Natural killer cell treated with Interleukin-12 subunit alpha and Interleukin-12 subunit beta and Interleukin-15 and Interleukin-18, amount 100 ng/mL, for 72 hours (primary cell): ENCODE results near the gene GABRB2. TPM values are rescaled to one million over a fixed set of nuclear protein-coding genes. Genes with fewer than 3 reads are reported as not detected.

Source experiments
- ATAC-seq, 2 donors: fragments of 150-1000 bp; cut with Tn5 transposase in 1 of 2; sonication (Bioruptor Pico), chemical (Tn5 transposase) in 1 of 2; 2 replicates each; pipeline ENCODE4 v1.10.0; 2021
- DNase-seq: peaks from one replicate; pipeline ENCODE4 v3.0.0; 2022; ENCODE audit warnings: low spot score
- H3K27ac Mint-ChIP-seq, 2 donors: 1 replicate in 1 of 2; 2 replicates in 1 of 2; pipeline ENCODE4 v1.8.0; 2022; ENCODE audit warnings: mixed read lengths in 2 of 2, mild to moderate bottlenecking in 1 of 2, moderate library complexity in 1 of 2
- H3K27me3 Mint-ChIP-seq, 2 donors: 1 replicate in 1 of 2; 2 replicates in 1 of 2; pipeline ENCODE4 v1.8.0; 2022; ENCODE audit warnings: mixed read lengths in 2 of 2
- H3K36me3 Mint-ChIP-seq: one replicate; pipeline ENCODE4 v1.8.0; 2022; ENCODE audit warnings: mixed read lengths
- H3K4me1 Mint-ChIP-seq, 2 donors: 1 replicate in 1 of 2; 2 replicates in 1 of 2; pipeline ENCODE4 v1.8.0; 2022; ENCODE audit warnings: low read depth in 2 of 2, mixed read lengths in 2 of 2, mild to moderate bottlenecking in 1 of 2
- H3K4me3 Mint-ChIP-seq: one replicate; pipeline ENCODE4 v1.8.0; 2022; ENCODE audit warnings: mixed read lengths
- H3K9me3 Mint-ChIP-seq: 2 replicates; pipeline ENCODE4 v1.8.0; 2022; ENCODE audit warnings: mixed read lengths
- total RNA-seq, 2 donors: library from RNA; stranded (reverse); gene quantifications; one replicate each; pipeline ENCODE4 v1.2.3, GENCODE V29; 2022

The GABRB2 gene
- total RNA-seq: not detected

DNA sequence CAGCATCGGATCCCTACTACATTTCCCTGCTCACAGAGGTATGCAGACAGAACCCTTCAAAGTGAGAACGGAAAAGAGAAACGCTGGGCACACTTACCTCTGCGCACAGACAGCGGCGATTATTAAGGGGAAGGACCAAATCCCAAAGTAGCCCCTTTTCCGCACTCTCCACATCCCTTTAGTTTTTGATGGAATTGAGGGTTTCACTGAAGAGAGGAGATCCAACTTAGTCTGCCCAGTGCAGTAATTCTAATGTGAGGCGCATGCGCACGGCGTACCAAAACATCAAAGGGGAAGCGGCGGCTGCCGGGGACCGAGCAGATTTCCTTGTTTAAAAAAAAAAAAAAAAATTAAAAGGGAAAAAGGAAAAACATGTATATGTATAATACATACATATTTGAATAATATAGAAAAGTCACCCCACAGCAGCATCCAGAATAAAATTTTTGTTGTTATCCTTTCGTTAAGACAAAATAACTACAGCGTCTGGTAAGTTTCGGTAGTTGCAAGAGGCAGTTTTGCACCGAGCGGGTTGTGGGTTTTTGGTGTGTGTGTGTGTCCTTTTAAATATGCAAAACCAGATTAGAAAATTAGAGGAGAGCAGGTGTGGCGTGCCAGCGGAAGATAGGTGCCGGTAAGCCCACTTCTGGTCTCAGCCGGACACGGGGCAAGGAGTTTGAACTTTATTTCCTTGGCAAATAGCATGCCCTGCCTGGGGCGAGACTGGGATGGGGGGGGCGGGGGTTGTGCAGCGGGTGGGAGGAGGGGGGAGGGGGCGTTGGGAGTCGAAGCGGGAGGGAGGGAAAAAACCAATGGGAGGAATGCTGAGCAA is at the start of gene GABRB2:
TSS of gene GABRB2 (minus strand) at position 256 of the 832 bp plus-strand sequence. CDS start at position 174, 82 bp downstream.
- H3K4me1 Mint-ChIP-seq: peaks cover 11% of the 10 kb centered on the region in 2 donors
- no peak within 1 kb of the TSS for H3K27ac Mint-ChIP-seq
- peaks cover 4% of the 10 kb centered on the region for H3K9me3 Mint-ChIP-seq
- peaks cover 31% of the 10 kb centered on the region in 2 donors for H3K27me3 Mint-ChIP-seq
- H3K4me3 Mint-ChIP-seq: peak within 1 kb of the TSS; percentile 55
- H3K36me3 Mint-ChIP-seq: peaks cover 10% of the 10 kb centered on the region
- ATAC-seq (no peak), DNase-seq (no peak)

DNA sequence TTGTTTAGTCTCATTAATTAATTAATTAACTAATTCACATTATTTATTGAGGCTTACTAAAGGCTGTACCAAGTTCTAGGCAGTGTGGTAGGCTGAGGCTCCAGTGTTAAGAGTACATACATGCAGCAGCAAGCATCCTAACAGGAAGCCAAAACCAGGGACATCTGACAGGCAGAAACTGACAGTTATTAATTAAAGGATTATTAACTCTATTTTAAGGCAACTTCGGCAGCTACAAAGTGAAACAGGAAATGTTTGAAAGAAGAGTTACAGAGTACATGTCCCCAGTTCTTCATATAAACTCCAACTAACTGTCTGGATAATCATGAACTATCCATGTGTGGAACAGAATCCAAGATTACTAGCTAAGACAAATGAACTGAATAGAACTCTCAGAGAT is 39.3 kb upstream of the GABRB2 start:
- Mint-ChIP-seq H3K27ac (no peak overlapping the region), H3K4me3 (no peak overlapping the region), H3K36me3 (no peaks in the 10 kb centered on the region)

DNA sequence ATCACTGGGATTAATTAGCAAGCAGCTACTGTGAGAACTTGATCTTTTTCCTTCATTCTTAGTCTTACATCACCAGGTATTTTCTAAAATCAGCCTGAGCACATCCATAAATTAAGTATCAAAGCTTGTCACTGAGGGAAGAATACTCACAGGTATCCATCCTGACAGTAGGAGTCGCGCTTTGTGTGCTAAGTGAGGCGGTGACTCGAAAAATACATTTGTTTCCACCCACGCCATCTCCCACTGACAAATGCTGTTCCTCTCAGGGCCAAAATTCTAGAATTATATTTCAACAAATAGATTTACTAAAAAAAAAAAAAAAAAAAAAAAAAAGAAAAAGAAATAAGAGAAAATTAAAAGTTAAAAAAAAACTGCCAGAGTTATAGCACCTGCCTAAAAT is 34.1 kb upstream of the GABRB2 start:
- Mint-ChIP-seq H3K4me3 (no peak overlapping the region), H3K27me3 (no peaks in the 10 kb centered on the region), H3K4me1 (no peaks in the 10 kb centered on the region), H3K27ac (no peak overlapping the region), H3K36me3 (no peaks in the 10 kb centered on the region), H3K9me3 (no peaks in the 10 kb centered on the region)
- no peak for ATAC-seq
- no peak for DNase-seq

More for the DNA sequence above, 39.3 kb upstream of the GABRB2 start:
- H3K9me3 Mint-ChIP-seq: peaks cover 3% of the 10 kb centered on the region
- DNase-seq: no peak
- ATAC-seq: no peak
- H3K27me3 Mint-ChIP-seq: no peaks in the 10 kb centered on the region
- H3K4me1 Mint-ChIP-seq: no peaks in the 10 kb centered on the region

DNA sequence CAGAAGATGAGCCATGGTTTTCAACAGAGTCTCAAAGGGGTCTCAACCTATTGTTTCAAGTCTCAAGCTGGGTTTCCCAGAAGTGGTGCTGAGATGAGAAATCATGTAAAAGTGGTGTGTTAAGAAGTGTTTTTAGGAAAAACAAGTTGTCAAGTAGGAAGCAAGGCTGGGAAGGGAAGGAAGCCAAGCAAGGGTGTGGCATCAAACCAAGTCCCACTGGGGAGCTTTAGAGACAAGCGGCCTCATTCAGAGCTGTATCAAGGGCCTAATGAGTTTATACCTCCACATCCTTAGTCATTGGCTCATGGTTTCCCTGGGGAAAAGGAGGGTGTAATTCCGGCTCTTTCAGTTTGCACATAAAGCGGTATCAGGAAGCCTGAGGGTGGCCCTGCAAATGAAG is 26.4 kb upstream of the GABRB2 start:
- no peak for ATAC-seq

DNA sequence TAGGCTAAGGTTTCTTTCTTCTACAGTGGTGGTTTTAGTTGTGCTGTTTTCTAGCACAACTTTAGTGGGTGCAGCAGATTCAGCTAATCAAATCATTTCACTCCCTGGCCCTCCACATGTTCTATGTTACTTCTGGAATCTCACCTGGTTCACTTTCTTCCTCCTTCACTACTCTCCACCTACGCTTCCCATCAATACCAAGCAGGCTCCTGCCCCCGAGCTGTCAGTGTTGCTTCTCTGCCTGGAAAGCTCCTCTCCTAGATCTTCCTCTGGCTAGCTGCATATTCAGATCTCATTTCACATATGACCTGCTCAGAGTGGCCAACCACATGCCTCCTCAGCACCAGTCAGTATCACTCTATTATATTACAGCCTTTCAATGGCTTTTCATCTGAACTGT is 19.6 kb upstream of the GABRB2 start:
- Mint-ChIP-seq H3K27ac (no peak overlapping the region), H3K27me3 (no peaks in the 10 kb centered on the region), H3K4me1 (no peaks in the 10 kb centered on the region), H3K36me3 (no peaks in the 10 kb centered on the region), H3K4me3 (no peak overlapping the region), H3K9me3 (peaks cover 7% of the 10 kb centered on the region)
- DNase-seq (no peak), ATAC-seq (no peak)

More for the DNA sequence above, 26.4 kb upstream of the GABRB2 start:
- Mint-ChIP-seq H3K36me3 (no peaks in the 10 kb centered on the region), H3K27ac (no peak overlapping the region), H3K4me3 (no peak overlapping the region), H3K4me1 (no peaks in the 10 kb centered on the region), H3K27me3 (no peaks in the 10 kb centered on the region), H3K9me3 (peaks cover 7% of the 10 kb centered on the region)
- no peak for DNase-seq

DNA sequence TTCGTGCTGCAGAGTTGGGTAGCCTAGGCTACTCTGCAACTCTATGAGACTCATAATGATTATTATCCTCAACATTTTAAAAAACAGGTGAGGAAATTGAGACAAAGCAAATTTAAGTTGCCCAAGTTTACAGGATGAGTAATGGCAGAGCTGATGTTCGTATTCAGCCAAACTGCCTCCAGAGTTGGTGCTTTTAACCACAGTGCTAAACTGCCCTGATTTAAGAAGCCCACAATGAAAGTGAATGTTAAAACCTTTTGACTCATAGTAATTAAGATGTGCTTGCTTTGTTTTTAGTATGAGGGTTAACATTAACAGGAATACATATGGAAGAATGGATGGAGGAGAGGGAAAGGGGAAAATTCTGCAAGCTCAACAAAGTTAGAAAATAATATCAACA is 15.9 kb upstream of the GABRB2 start:
- H3K9me3 Mint-ChIP-seq: peaks cover 10% of the 10 kb centered on the region
- no peak overlapping the region for H3K27ac Mint-ChIP-seq
- DNase-seq: no peak
- no peaks in the 10 kb centered on the region for H3K27me3 Mint-ChIP-seq
- no peaks in the 10 kb centered on the region for H3K36me3 Mint-ChIP-seq
- H3K4me1 Mint-ChIP-seq: no peaks in the 10 kb centered on the region
- no peak overlapping the region for H3K4me3 Mint-ChIP-seq
- ATAC-seq: no peak

DNA sequence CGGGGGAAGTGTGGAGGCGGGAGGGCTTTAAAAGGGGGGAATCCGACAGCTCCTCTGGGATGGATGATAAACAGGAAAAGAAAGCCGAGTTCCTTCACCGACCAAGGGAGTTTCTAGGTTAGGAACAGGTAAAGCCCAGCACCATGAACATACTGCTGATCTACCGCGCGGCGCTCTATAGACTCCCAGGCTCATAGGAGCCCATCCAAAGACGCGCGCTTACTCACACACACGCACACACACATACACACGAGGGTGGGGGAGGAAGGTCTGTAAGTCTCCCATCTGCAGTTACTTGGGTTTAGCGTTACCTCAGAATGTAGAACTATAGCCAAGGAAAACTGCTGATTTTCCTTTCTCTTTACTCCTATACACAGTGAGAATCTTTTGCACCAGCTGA is 2.6 kb upstream of the GABRB2 start:
- Mint-ChIP-seq H3K4me3 (no peak overlapping the region), H3K36me3 (peaks cover 10% of the 10 kb centered on the region), H3K9me3 (peaks cover 12% of the 10 kb centered on the region)

DNA sequence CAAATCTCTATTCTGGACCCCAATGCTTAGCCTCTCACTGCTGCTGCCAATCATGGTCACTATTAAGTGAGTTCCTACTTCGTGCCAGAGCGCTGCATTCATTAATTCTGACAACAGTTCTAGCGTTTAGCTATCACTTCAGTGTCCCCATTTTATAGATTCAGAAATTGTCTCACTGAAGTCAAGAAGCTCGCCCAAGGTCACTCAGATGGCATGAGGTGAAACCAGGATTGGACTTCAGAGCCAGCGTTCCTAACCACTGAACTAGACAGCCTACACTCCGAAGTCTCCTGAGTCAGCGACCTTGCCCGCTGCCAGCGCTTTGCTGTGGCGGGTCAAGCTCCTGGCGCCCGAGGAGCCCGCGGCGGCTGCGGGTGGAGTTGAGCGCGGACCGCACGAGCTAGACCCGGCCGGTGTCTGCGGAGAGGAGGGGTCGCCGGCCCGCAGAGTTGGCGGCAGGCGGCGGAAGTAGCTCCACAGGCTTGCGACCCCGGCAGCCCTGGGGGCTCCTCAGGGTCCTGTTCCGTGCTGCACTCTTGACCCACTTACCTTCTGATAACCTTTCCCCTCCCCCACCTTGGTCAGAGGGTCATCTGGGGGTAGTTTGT is 2.1 kb upstream of the GABRB2 start:
- DNase-seq (no peak), ATAC-seq (no peak)
- H3K27me3 Mint-ChIP-seq: peaks cover 31% of the 10 kb centered on the region in 2 donors
- no peak overlapping the region for H3K4me3 Mint-ChIP-seq
- H3K36me3 Mint-ChIP-seq: peaks cover 10% of the 10 kb centered on the region
- no peak overlapping the region for H3K27ac Mint-ChIP-seq
- H3K9me3 Mint-ChIP-seq: peaks cover 9% of the 10 kb centered on the region
- peaks cover 11% of the 10 kb centered on the region in 2 donors for H3K4me1 Mint-ChIP-seq

More for the DNA sequence above, 2.6 kb upstream of the GABRB2 start:
- H3K27ac Mint-ChIP-seq: no peak overlapping the region
- ATAC-seq (no peak), DNase-seq (no peak)
- peaks cover 11% of the 10 kb centered on the region in 2 donors for H3K4me1 Mint-ChIP-seq
- H3K27me3 Mint-ChIP-seq: peaks cover 30 to 31% of the 10 kb centered on the region in 2 donors

DNA sequence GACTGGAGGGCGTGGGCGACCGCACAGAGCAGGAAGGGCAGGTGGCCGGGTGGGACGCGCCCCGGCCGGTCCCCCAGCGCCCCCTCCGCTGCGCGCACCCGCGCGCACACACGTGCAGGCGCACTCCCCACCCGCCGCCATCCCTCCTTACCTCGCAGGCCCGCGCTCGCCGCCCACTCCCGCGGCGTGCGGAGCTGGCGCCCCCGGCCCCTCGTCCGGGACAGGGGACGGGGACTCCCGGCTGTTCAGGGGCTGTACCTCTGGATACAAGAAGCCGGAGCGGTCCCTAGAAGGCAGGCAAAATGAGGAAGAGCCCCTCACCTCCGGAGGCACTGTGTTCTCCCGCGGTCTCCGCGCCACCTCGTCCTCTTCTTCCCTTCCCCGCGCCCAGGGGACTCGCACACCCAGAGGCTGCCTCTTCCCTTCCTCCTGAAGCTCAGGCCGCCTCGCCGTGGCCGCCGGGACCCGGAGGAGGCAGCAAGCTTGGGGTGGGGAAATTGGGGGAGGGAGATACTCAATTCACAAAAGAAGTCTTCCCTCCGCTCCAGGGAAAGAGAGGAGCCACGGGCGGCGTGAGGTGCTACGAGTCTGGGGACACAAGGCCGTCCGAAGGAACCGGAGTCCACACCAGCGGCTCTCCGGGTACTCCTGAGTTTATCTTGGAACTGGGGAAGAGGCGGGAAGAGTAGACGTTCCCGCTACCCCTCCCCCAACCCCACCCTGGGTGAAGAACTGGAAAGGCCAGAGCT is 1.4 kb upstream of the GABRB2 start:
- peaks cover 9% of the 10 kb centered on the region for H3K9me3 Mint-ChIP-seq
- no peak overlapping the region for H3K4me3 Mint-ChIP-seq
- H3K27me3 Mint-ChIP-seq: peaks cover 31% of the 10 kb centered on the region in 2 donors
- no peak for DNase-seq
- H3K36me3 Mint-ChIP-seq: peaks cover 10% of the 10 kb centered on the region
- peaks cover 11% of the 10 kb centered on the region in 2 donors for H3K4me1 Mint-ChIP-seq
- ATAC-seq: peak; percentile 24 to 27
- H3K27ac Mint-ChIP-seq: no peak overlapping the region

DNA sequence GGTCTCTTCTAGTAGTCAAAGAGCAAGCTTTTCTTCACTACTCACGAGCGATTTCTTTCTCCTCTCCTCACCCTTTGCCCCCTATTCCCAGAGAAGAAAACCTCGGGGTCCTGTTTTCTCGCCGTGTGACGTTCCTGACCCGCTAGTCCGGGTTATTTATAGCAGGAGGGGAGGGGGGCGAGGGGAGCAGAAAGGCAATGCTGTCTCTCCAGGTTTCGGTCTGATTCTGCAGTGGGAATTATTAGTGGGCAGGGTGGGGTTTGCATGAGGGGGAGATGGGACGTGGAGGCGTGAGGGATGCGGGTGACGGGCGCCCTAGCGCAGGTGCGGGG is 847 bp upstream of the GABRB2 start:
- Mint-ChIP-seq H3K27me3 (peaks cover 31% of the 10 kb centered on the region in 2 donors), H3K4me3 (no peak overlapping the region), H3K27ac (no peak overlapping the region), H3K9me3 (peaks cover 9% of the 10 kb centered on the region), H3K36me3 (peaks cover 10% of the 10 kb centered on the region), H3K4me1 (peaks cover 11% of the 10 kb centered on the region in 2 donors)
- no peak for DNase-seq
- no peak for ATAC-seq

DNA sequence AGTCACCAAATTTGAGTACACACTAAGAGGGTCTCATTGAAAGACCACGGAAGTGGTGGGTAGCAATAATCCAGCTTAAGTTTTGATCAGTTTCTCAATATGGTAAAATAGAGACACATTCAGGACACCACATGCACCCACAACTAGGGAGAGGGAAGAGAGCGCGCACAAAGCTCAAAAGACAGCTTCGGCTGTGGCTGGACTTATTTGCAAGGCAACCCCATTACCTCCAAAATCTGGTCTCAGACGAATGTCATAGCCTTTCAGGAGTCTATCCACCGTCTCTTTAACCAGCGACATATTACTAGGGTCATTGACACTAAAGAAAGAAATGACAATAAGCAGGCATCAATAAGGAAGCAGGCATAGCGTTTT is 443 bp downstream of the GABRB2 start:
- no peak for ATAC-seq
- Mint-ChIP-seq H3K4me3 (peak overlapping the region; percentile 55), H3K9me3 (peaks cover 3% of the 10 kb centered on the region), H3K27ac (no peak overlapping the region), H3K27me3 (peaks cover 30 to 31% of the 10 kb centered on the region in 2 donors), H3K36me3 (peaks cover 10% of the 10 kb centered on the region), H3K4me1 (peaks cover 11% of the 10 kb centered on the region in 2 donors)
- no peak for DNase-seq

DNA sequence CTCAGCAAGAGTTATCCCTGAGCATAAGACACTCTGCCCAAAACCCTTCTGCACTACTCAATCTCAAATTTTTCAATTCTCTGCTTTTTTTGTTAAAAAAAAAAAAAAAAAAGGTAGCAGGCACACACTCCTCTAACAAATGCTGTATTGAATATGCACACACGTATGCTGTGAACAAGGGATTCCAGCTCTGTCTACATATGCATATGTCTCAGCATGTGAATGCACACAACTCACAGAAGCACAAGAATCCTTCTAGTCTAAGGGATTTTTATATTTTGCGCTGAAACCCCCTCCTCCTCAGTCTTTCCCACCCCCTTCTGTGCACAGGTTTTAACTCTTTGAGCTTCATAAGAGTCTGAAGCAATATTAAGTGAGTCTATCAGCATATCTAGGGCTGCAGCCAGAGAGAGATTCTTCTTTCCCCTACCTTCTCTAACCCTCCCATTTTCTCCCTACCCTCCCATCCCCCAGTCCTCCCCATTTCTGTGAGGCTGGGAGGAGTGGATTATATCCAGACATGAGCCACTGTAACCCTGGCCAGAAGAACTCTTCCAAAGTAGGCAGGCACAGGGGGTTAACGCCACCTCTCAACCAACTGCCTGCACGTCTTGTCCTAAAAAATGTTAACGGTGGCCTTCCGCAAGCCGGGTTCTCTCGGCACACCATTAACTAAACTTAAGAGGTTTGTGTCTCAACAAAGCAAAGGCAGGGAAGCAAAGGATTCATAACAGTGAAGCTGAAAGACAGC is 1.0 kb downstream of the GABRB2 start:
- H3K4me1 Mint-ChIP-seq: peaks cover 11% of the 10 kb centered on the region in 2 donors
- no peak overlapping the region for H3K27ac Mint-ChIP-seq
- no peak for ATAC-seq
- peak overlapping the region; percentile 55 for H3K4me3 Mint-ChIP-seq
- no peaks in the 10 kb centered on the region for H3K9me3 Mint-ChIP-seq
- H3K27me3 Mint-ChIP-seq: peaks cover 29 to 31% of the 10 kb centered on the region in 2 donors
- DNase-seq: no peak
- peaks cover 10% of the 10 kb centered on the region for H3K36me3 Mint-ChIP-seq

DNA sequence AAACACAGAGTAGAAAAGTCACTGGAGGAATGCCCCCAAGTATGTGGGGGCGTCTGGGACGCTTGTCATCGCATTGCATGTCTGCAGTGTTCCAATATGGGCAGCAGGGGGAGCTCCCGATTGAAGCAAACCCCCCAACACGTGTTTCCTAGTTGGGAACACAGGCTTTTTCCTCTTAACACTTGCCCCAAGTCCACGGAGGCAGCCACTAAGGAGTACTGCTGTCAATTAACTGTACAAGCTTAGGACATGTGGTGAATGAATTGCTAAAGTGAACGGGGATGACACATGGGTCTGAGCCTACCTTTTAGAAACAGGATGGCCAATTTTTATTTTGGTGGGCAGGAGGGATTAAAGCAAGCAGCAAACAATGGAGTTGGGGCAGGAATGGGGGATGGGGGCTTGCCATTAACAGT is 2.2 kb downstream of the GABRB2 start:
- H3K36me3 Mint-ChIP-seq: peaks cover 10% of the 10 kb centered on the region
- no peak for ATAC-seq
- H3K27me3 Mint-ChIP-seq: peaks cover 29 to 31% of the 10 kb centered on the region in 2 donors
- peaks cover 11% of the 10 kb centered on the region in 2 donors for H3K4me1 Mint-ChIP-seq
- no peak overlapping the region for H3K27ac Mint-ChIP-seq
- no peak overlapping the region for H3K4me3 Mint-ChIP-seq
- DNase-seq: no peak
- peaks cover 2% of the 10 kb centered on the region for H3K9me3 Mint-ChIP-seq
